PC-3 (cell line): Measurements from ENCODE around the gene TLE6. TPM values are rescaled to one million over a fixed set of nuclear protein-coding genes. Genes with fewer than 3 reads are reported as not detected.
A peak's percentile ranks its signal among the peaks of the same experiment; 100 is the strongest.
"Not testable (repeated sequence)": the region's sequence is repeated elsewhere in the genome, so short reads cannot be mapped to it uniquely, and the experiment has no call there.

Source experiments
- ATAC-seq: fragments of 200-7000 bp; cut with Tn5 transposase; 2 replicates; pipeline ENCODE4 v1.9.1; 2020; ENCODE audit warnings: mild to moderate bottlenecking, moderate library complexity
- BruUV-seq: library from RNA; stranded (reverse); fragments of 400-500 nt; replicated peaks from 2 replicates; lab custom pipeline; 2021; lab: Mats Ljungman, UMichigan
- CTCF ChIA-PET: fragments of 300-600 bp; sonication (Branson Sonifier 250); formaldehyde crosslinking; loops from one replicate; lab custom pipeline; 2022; ENCODE audit warnings: antibody characterized with exemption; lab: Charles Lee
- POLR2A ChIA-PET: fragments of 300-600 bp; sonication (Branson Sonifier 250); formaldehyde crosslinking; loops from one replicate; lab custom pipeline; 2022; ENCODE audit warnings: antibody characterized with exemption; ENCODE audit not compliant: unreplicated experiment; lab: Charles Lee
- DNase-seq: peaks from one replicate; pipeline ENCODE4 v3.0.0-alpha.2; 2015
- H2AFZ ChIP-seq: fragments of 300-600 bp; sonication (generic); 2 replicates; pipeline ENCODE4 v1.6.0; 2016; ENCODE audit warnings: antibody characterized with exemption, low read length
- H3F3A ChIP-seq: fragments of 300-600 bp; sonication (generic); one replicate; pipeline ENCODE4 v1.6.0; 2017; ENCODE audit warnings: antibody characterized with exemption, low read length, control low read depth, mild to moderate bottlenecking; ENCODE audit not compliant: unreplicated experiment
- H3K27ac ChIP-seq: fragments of 300-600 bp; sonication (generic); 2 replicates; pipeline ENCODE4 v1.5.1; 2016; ENCODE audit warnings: mild to moderate bottlenecking, low read length
- H3K27me3 ChIP-seq: fragments of 300-600 bp; sonication (generic); 2 replicates; pipeline ENCODE4 v1.6.1; 2016; ENCODE audit warnings: low read length, mixed read lengths
- H3K36me3 ChIP-seq: fragments of 300-600 bp; sonication (generic); 2 replicates; pipeline ENCODE4 v1.6.1; 2016; ENCODE audit warnings: low read depth, mixed run types, low read length, mixed read lengths
- H3K4me1 ChIP-seq: fragments of 300-600 bp; sonication (generic); 2 replicates; pipeline ENCODE4 v1.5.1; 2016; ENCODE audit warnings: low read length; ENCODE audit not compliant: insufficient read depth
- H3K4me2 ChIP-seq: fragments of 300-600 bp; sonication (generic); 2 replicates; pipeline ENCODE4 v1.6.0; 2016; ENCODE audit warnings: low read length
- H3K4me3 ChIP-seq: fragments of 300-600 bp; sonication (generic); 2 replicates; pipeline ENCODE4 v1.5.1; 2016; ENCODE audit warnings: mild to moderate bottlenecking, low read length, mixed read lengths
- H3K79me2 ChIP-seq: fragments of 300-600 bp; sonication (generic); 2 replicates; pipeline ENCODE4 v1.6.1; 2017; ENCODE audit warnings: low read length, mixed read lengths
- H3K9ac ChIP-seq: fragments of 300-600 bp; sonication (generic); 2 replicates; pipeline ENCODE4 v1.6.0; 2016; ENCODE audit warnings: mild to moderate bottlenecking, low read length
- H3K9me2 ChIP-seq: fragments of 300-600 bp; sonication (generic); replicated peaks from 2 replicates; pipeline ENCODE4 v1.6.1; 2016; ENCODE audit warnings: mixed run types, low read length, mixed read lengths
- H3K9me3 ChIP-seq: fragments of 300-600 bp; sonication (generic); 2 replicates; pipeline ENCODE4 v1.6.1; 2016; ENCODE audit warnings: low read length, mixed read lengths
- H4K20me1 ChIP-seq: fragments of 300-600 bp; sonication (generic); 2 replicates; pipeline ENCODE4 v1.6.1; 2016; ENCODE audit warnings: low read length, mixed read lengths
- EZH2 ChIP-seq: fragments of 300-600 bp; sonication (generic); IDR thresholded peaks from one replicate; pipeline ENCODE4 v1.6.1; 2017; ENCODE audit warnings: antibody characterized with exemption, mild to moderate bottlenecking, low read length; ENCODE audit not compliant: unreplicated experiment
- EZH2phosphoT487 ChIP-seq: fragments of 300-600 bp; sonication (generic); IDR thresholded peaks from 2 replicates; pipeline ENCODE4 v1.6.1; 2018; ENCODE audit warnings: mild to moderate bottlenecking, antibody characterized with exemption, low read length, borderline replicate concordance
- intact Hi-C: fragments of 100-400 bp; cut with micrococcal nuclease; formaldehyde crosslinking; loops from 2 replicates; pipeline ENCODE4 v1.9.0; 2023
- total RNA-seq: library from RNA; depleted of rRNA; stranded (reverse); fragments of >200 nt; gene quantifications from 2 replicates; pipeline ENCODE4 v1.2.3, GENCODE V29; 2014
- TF ChIP-seq, protein P1 (sequence below): fragments of 300-600 bp; sonication (generic); conservative IDR thresholded peaks from 2 replicates; pipeline ENCODE4 v1.5.1; 2017; ENCODE audit warnings: antibody characterized with exemption, low read depth, mild to moderate bottlenecking, low read length

The TLE6 gene
- total RNA-seq, 1 experiment from 2014 or later, result 1.9 TPM

DNA sequence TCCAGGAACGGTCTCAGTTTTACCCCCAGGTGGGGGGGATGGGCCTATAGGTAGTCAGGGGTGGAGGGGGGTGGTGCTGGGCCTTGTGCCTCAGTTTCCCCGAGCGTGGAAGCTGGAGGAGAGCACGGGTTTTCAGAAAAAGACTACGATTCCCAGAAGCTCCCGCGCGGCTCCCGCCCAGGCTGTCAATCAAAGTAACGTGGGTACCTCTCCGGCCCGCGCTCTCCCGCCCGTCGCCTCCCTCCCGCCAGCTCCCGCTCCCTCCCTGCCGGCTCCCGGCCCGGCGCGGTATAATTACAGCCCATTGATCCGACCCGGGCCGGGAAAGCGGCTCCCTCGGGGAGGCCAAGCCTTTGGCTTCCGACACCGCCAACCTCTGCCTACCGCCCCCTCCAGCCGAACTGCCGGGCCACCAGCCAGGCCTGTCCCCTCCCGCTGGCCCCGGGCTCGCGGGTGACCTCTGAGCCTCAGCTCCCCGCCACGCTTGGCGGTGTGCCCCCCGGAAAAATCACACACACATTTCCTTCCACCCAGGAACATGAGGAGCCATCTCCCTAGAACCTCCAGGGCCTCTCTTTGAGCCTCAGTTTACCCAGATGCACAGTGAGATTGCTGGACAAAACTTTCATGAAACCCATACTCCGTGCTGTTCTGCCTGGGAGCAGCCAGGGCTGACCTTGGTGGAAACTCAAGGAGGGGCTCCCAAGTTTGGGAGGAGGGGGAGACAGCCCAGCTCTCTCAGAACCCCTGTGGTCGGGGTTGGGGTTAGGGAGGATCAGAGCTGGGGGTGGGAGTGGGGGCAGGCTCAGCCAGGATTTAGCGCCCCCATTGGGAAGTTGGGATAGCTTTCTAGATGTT, 59.0 kb downstream of the TLE6 start:
- DNase-seq, result peak; percentile 84
- intact Hi-C loops, result no loop called here
- H3K9me3 ChIP-seq, result no peaks in the 10 kb centered on the region
- BruUV-seq, result no TSS peak
- H3K27me3 ChIP-seq, result no peaks in the 10 kb centered on the region
- peak overlapping the region; percentile 98 for H2AFZ ChIP-seq
- no peaks in the 10 kb centered on the region for H3K9me2 ChIP-seq
- ATAC-seq, result peak; percentile 75
- no peak for TF ChIP-seq EZH2phosphoT487
- TF ChIP-seq EZH2, result no peak
- TF ChIP-seq, protein P1, sequence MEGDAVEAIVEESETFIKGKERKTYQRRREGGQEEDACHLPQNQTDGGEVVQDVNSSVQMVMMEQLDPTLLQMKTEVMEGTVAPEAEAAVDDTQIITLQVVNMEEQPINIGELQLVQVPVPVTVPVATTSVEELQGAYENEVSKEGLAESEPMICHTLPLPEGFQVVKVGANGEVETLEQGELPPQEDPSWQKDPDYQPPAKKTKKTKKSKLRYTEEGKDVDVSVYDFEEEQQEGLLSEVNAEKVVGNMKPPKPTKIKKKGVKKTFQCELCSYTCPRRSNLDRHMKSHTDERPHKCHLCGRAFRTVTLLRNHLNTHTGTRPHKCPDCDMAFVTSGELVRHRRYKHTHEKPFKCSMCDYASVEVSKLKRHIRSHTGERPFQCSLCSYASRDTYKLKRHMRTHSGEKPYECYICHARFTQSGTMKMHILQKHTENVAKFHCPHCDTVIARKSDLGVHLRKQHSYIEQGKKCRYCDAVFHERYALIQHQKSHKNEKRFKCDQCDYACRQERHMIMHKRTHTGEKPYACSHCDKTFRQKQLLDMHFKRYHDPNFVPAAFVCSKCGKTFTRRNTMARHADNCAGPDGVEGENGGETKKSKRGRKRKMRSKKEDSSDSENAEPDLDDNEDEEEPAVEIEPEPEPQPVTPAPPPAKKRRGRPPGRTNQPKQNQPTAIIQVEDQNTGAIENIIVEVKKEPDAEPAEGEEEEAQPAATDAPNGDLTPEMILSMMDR, result peak; percentile 34; the same call in 1 of the 2 replicates
- no peaks in the 10 kb centered on the region for H3F3A ChIP-seq
- H3K4me3 ChIP-seq, result peak overlapping the region; percentile 85
- peak overlapping the region; percentile 100 for H3K4me2 ChIP-seq
- ChIA-PET POLR2A (interaction anchor here (0.5 to 1.2 kb wide), 8 partner anchors 15 to 136 kb away, joined by 3 to 8 read pairs (median 5); partner anchors contain the start of gene ZNF57), CTCF (interaction anchor here (0.6 to 0.8 kb wide), 2 partner anchors 20 to 83 kb away, joined by 3 read pairs; no protein-coding TSS in a partner anchor)
- no peaks in the 10 kb centered on the region for H3K79me2 ChIP-seq
- H3K36me3 ChIP-seq, result no peaks in the 10 kb centered on the region
- H3K9ac ChIP-seq, result peak overlapping the region; percentile 92
- H4K20me1 ChIP-seq, result no peaks in the 10 kb centered on the region
- peaks cover 13% of the 10 kb centered on the region for H3K4me1 ChIP-seq
- peak overlapping the region; percentile 62 for H3K27ac ChIP-seq

DNA sequence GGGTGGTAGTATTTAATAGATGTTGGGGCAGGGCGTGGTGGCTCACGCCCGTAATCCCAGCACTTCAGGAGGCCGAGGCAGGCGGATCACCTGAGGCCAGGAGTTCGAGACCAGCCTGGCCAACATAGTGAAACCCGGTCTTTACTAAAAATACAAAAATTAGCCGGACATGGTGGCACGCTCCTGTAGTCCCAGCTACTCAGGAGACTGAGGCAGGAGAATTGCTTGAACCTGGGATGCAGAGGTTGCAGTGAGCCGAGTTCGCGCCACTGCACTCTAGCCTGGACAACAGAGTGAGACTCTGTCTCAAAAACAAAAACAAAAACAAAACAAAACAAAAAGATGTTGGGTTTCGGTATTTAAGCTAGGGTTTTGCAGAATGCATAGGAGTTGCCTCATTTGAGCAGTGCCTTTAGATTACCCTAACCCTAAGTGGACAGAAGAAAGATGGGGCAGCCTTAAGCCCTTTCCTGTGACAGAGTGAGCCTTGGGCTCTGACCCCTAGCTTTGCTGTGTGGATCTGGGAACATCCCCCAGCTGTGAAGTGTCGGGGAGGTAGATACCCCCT, 59.7 kb downstream of the TLE6 start:
- H3K9ac ChIP-seq, DNase-seq, H3K27me3 ChIP-seq, H3K9me3 ChIP-seq, POLR2A ChIA-PET, H2AFZ ChIP-seq, intact Hi-C loops, H3K9me2 ChIP-seq, H4K20me1 ChIP-seq, H3K27ac ChIP-seq, H3F3A ChIP-seq, ATAC-seq, H3K79me2 ChIP-seq, BruUV-seq, H3K36me3 ChIP-seq: not testable (repeated sequence)
- Histone ChIP-seq H3K4me2 (peak overlapping the region; percentile 100), H3K4me3 (peak overlapping the region; percentile 85; the same call in 1 of the 2 replicates), H3K4me1 (peaks cover 13% of the 10 kb centered on the region)
- CTCF ChIA-PET, result interaction anchor here (1.2 kb wide), 1 partner anchor 87 kb away, joined by 5 read pairs; no protein-coding TSS in a partner anchor

DNA sequence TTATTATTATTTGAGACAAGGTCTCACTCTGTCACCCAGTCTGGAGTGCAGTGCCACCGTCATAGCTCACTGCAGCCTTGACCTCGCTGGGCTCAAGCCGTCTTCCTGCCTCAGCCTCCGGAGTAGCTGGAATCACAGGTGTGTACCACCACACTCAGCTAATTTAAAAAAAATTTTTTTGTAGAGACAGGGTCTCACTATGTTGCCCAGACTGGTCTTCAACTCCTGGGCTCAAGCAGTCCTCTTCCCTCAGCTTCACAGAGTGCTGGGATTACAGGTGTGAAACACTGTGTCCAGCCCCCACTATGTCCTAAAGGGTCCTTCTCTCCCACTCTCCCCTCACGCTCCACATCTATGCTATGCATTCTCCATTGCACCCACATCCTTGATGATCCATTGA, 60.9 kb downstream of the TLE6 start:
- H3K9me3 ChIP-seq, result no peaks in the 10 kb centered on the region
- TF ChIP-seq EZH2phosphoT487 (no peak), EZH2 (no peak)
- TF ChIP-seq, protein P1, result no peak
- ChIA-PET POLR2A (no interaction called here), CTCF (interaction anchor here (1.2 kb wide), 1 partner anchor 88 kb away, joined by 5 read pairs; no protein-coding TSS in a partner anchor)
- H3K36me3 ChIP-seq, result no peaks in the 10 kb centered on the region
- no peak overlapping the region for H3K4me2 ChIP-seq
- H3K9me2 ChIP-seq, result no peaks in the 10 kb centered on the region
- no peaks in the 10 kb centered on the region for H4K20me1 ChIP-seq
- H3K79me2 ChIP-seq, result no peaks in the 10 kb centered on the region
- no peak overlapping the region for H3K9ac ChIP-seq
- no peaks in the 10 kb centered on the region for H3K27me3 ChIP-seq
- intact Hi-C loops, result no loop called here
- DNase-seq, result no peak
- H2AFZ ChIP-seq, result no peak overlapping the region
- no peaks in the 10 kb centered on the region for H3F3A ChIP-seq
- no peak overlapping the region for H3K27ac ChIP-seq
- BruUV-seq, result no TSS peak
- H3K4me1 ChIP-seq, result peaks cover 13% of the 10 kb centered on the region
- H3K4me3 ChIP-seq, result no peak overlapping the region
- no peak for ATAC-seq
